Endothelial cell of umbilical vein (primary cell): ENCODE data around the gene ARF4. TPM values are rescaled to one million over a fixed set of nuclear protein-coding genes. Genes with fewer than 3 reads are reported as not detected.

ENCODE experiments used
- BruUV-seq: library from RNA; stranded (reverse); fragments of 400-500 nt; replicated peaks from 2 replicates; lab custom pipeline; 2021; lab: Mats Ljungman, UMichigan
- CTCF ChIA-PET: fragments of 300-600, 350-600 bp; sonication (Branson Sonifier 250); formaldehyde crosslinking; loops from one replicate; lab custom pipeline; 2021; ENCODE audit warnings: antibody characterized with exemption, inconsistent platforms; lab: Charles Lee
- POLR2A ChIA-PET: fragments of 300-600, 350-600 bp; sonication (Branson Sonifier 250); formaldehyde crosslinking; loops from one replicate; lab custom pipeline; 2021; ENCODE audit warnings: antibody characterized with exemption, inconsistent platforms; lab: Charles Lee
- DNase-seq: peaks from one replicate; pipeline ENCODE4 v3.0.0-alpha.2; 2011; ENCODE audit warnings: low read depth, low spot score
- FAIRE-seq: peaks from 2 replicates; lab custom pipeline; 2011; peaks lifted over from hg19 to GRCh38; lab: Jason Lieb, UNC
- H2AFZ ChIP-seq: 2 replicates; pipeline ENCODE4 v1.6.0; 2012; ENCODE audit warnings: low read depth, low read length, control low read depth, inconsistent platforms
- H3K27ac ChIP-seq: 2 replicates; pipeline ENCODE4 v1.5.1; 2011; ENCODE audit warnings: low read depth, mild to moderate bottlenecking, control low read depth, low read length, moderate library complexity; ENCODE audit not compliant: insufficient read depth
- H3K27me3 ChIP-seq, 2 experiments: 2 replicates each; pipeline versions ENCODE4 v1.6.0 to v1.6.1; 2011; ENCODE audit warnings: low read length in 2 of 2, mixed read lengths in 1 of 2; ENCODE audit not compliant: control insufficient read depth in 2 of 2, insufficient read depth in 2 of 2
- H3K36me3 ChIP-seq, 2 experiments: 2 replicates in 1 of 2; 3 replicates in 1 of 2; pipeline ENCODE4 v1.5.1; 2011; ENCODE audit warnings: low read length in 2 of 2, mild to moderate bottlenecking in 1 of 2, moderate library complexity in 1 of 2; ENCODE audit not compliant: control insufficient read depth in 2 of 2, insufficient read depth in 2 of 2; ENCODE audit errors: extremely low read depth in 1 of 2
- H3K4me1 ChIP-seq: 3 replicates; pipeline ENCODE4 v1.5.1; 2011; ENCODE audit warnings: mild to moderate bottlenecking, low read length; ENCODE audit not compliant: control insufficient read depth, insufficient read depth; ENCODE audit errors: extremely low read depth
- H3K4me2 ChIP-seq: 2 replicates; pipeline ENCODE4 v1.6.1; 2011; ENCODE audit warnings: low read length, control low read depth, mixed read lengths; ENCODE audit not compliant: insufficient read depth
- H3K4me3 ChIP-seq, 3 experiments: fragments of 200-600 bp in 1 of 3; sonication (generic), shearing (Covaris generic) in 1 of 3; replicated peaks in 1 of 3; 2 replicates each; pipeline ENCODE4 v1.5.1; 2011 to 2016; ENCODE audit warnings: control low read depth in 3 of 3, low read length in 3 of 3, mild to moderate bottlenecking in 2 of 3, inconsistent platforms in 1 of 3, low read depth in 1 of 3, moderate library complexity in 1 of 3; ENCODE audit not compliant: insufficient read depth in 1 of 3
- H3K79me2 ChIP-seq: 2 replicates; pipeline ENCODE4 v1.6.0; 2012; ENCODE audit warnings: low read length, inconsistent platforms; ENCODE audit not compliant: control insufficient read depth, insufficient read depth
- H3K9ac ChIP-seq: replicated peaks from 2 replicates; pipeline ENCODE3; 2011; ENCODE audit warnings: low read length, control low read depth; ENCODE audit not compliant: insufficient read depth; ENCODE audit errors: extremely low read depth
- H3K9me1 ChIP-seq: replicated peaks from 3 replicates; pipeline ENCODE4 v1.6.0; 2011; ENCODE audit warnings: mild to moderate bottlenecking, low read length; ENCODE audit not compliant: control insufficient read depth, insufficient read depth; ENCODE audit errors: extremely low read depth
- H3K9me3 ChIP-seq: replicated peaks from 2 replicates; pipeline ENCODE4 v1.5.1; 2012; ENCODE audit warnings: low read length, inconsistent platforms; ENCODE audit not compliant: control insufficient read depth, insufficient read depth
- H4K20me1 ChIP-seq: replicated peaks from 2 replicates; pipeline ENCODE3; 2011; ENCODE audit warnings: mild to moderate bottlenecking, low read length; ENCODE audit not compliant: control insufficient read depth, insufficient read depth; ENCODE audit errors: extremely low read depth
- EZH2 ChIP-seq: IDR thresholded peaks from 2 replicates; pipeline ENCODE4 v1.6.1; 2012; ENCODE audit warnings: borderline replicate concordance, low read depth, mild to moderate bottlenecking, moderate library complexity, low read length, inconsistent platforms; ENCODE audit not compliant: severe bottlenecking
- FOS ChIP-seq: IDR thresholded peaks from 2 replicates; pipeline ENCODE4 v1.6.1; 2011; ENCODE audit warnings: mild to moderate bottlenecking, low read length, moderate library complexity, borderline replicate concordance; ENCODE audit not compliant: insufficient read depth
- GATA2 ChIP-seq: IDR thresholded peaks from 2 replicates; pipeline ENCODE4 v1.7.0; 2011; ENCODE audit warnings: low read depth, mild to moderate bottlenecking, moderate library complexity, mixed read lengths, low read length; ENCODE audit not compliant: insufficient read length, insufficient read depth
- JUN ChIP-seq: IDR thresholded peaks from 2 replicates; pipeline ENCODE4 v1.6.1; 2011; ENCODE audit warnings: borderline replicate concordance, low read depth; ENCODE audit not compliant: insufficient read length, insufficient read depth
- MYC ChIP-seq: IDR thresholded peaks from one replicate; pipeline ENCODE4 v1.6.1; 2011; ENCODE audit warnings: mild to moderate bottlenecking, low read depth, low read length
- POLR2A ChIP-seq: IDR thresholded peaks from 2 replicates; pipeline ENCODE4 v1.6.1; 2012; ENCODE audit warnings: low read depth, mild to moderate bottlenecking, control low read depth, low read length
- POLR2AphosphoS5 ChIP-seq: IDR thresholded peaks from 2 replicates; pipeline ENCODE4 v1.6.1; 2012; ENCODE audit warnings: low read depth, mild to moderate bottlenecking, control low read depth, low read length, moderate library complexity; ENCODE audit not compliant: insufficient read depth
- dilution Hi-C: fragments of 300-500 bp; cut with MboI; formaldehyde crosslinking; loops from one replicate; pipeline ENCODE4 v1.15.0; 2019; ENCODE audit warnings: low sequenced_read_pairs; ENCODE audit not compliant: extremely low pct_ligation_motif_present
- intact Hi-C: fragments of 100-400 bp; cut with micrococcal nuclease; formaldehyde crosslinking; loops from one replicate; pipeline ENCODE4 v1.10.0; 2022
- polyA plus RNA-seq, 4 experiments: library from polyadenylated mRNA; depleted of rRNA in 3 of 4; stranded (reverse) in 3 of 4; unstranded in 1 of 4; fragments of >200 nt; gene quantifications; 2 replicates each; pipeline versions ENCODE4 v1.2.1 to v1.2.3, GENCODE V29; 2011 to 2012; ENCODE audit warnings: missing spikeins in 1 of 4
- total RNA-seq: library from RNA; stranded (reverse); gene quantifications from 2 replicates; pipeline ENCODE4 v1.2.3, GENCODE V29; 2021
- TF ChIP-seq, protein P1 (sequence below): IDR thresholded peaks from 2 replicates; pipeline ENCODE4 v1.6.1; 2011; ENCODE audit not compliant: insufficient read depth, insufficient read length
- TF ChIP-seq, protein P2 (sequence below), 2 donors: IDR thresholded peaks; 1 replicate in 1 of 2; 2 replicates in 1 of 2; pipeline ENCODE4 v1.5.1; 2011; ENCODE audit warnings: low read length in 2 of 2, mild to moderate bottlenecking in 2 of 2, moderate library complexity in 2 of 2, control low read depth in 1 of 2, inconsistent platforms in 1 of 2, low read depth in 1 of 2; ENCODE audit not compliant: insufficient read depth in 1 of 2; ENCODE audit errors: extremely low read depth in 1 of 2

The ARF4 gene
- total and polyA plus RNA-seq, 2 donors (not counting 3 experiments of a cell fraction or from before 2014, with no cell fraction given): 239 to 249 TPM

DNA sequence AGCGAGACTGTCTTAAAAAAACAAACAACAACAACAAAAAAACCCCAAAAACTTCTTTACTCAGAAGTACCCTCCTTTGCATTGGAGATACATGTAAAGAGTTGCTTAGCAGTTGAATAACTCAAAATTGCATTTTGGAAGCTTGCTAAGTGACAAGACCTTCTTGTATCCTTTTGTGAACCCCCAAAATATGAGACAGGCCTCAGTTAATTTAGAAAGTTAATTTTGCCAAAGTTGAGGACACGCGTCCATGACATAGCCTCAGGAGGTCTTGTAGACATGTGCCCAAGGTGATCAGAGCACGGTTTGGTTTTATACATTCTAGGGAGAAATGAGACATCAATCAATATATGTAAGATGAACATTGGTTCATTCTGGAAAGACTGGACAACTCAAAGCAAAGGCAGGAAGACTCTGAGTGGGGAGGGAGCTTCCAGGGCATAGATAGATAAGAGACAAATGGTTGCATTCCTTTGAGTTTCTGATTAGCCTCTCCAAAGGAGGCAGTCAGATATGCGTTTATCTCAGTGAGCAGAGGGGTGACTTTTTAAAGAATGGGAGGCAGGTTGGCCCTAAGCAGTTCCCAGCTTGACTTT is 1.7 kb upstream of the ARF4 start:
- Histone ChIP-seq H3K4me2 (peak overlapping the region; percentile 88), H3K9me1 (no peaks in the 10 kb centered on the region), H4K20me1 (peaks cover 13% of the 10 kb centered on the region), H3K36me3 (no peaks in the 10 kb centered on the region), H3K4me3 (peak overlapping the region in 2 of 3 experiments; percentile 57 to 87), H2AFZ (peak overlapping the region; percentile 2), H3K27me3 (no peaks in the 10 kb centered on the region), H3K9me3 (no peaks in the 10 kb centered on the region), H3K4me1 (peaks cover 25% of the 10 kb centered on the region), H3K79me2 (peaks cover 32% of the 10 kb centered on the region), H3K9ac (peak overlapping the region; percentile 97), H3K27ac (peak overlapping the region; percentile 99)
- dilution Hi-C loops (no loop called here), intact Hi-C loops (loop anchor here (5.0 kb wide), 2 partner anchors 33 to 372 kb away; partner anchors contain the start of gene APPL1)
- FAIRE-seq (no peak), DNase-seq (no peak)
- BruUV-seq: no TSS peak
- TF ChIP-seq, protein P1, sequence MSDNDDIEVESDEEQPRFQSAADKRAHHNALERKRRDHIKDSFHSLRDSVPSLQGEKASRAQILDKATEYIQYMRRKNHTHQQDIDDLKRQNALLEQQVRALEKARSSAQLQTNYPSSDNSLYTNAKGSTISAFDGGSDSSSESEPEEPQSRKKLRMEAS: no peak
- TF ChIP-seq POLR2AphosphoS5 (no peak), GATA2 (no peak), MYC (no peak), FOS (no peak), JUN (no peak), POLR2A (no peak), EZH2 (no peak)
- TF ChIP-seq, protein P2, sequence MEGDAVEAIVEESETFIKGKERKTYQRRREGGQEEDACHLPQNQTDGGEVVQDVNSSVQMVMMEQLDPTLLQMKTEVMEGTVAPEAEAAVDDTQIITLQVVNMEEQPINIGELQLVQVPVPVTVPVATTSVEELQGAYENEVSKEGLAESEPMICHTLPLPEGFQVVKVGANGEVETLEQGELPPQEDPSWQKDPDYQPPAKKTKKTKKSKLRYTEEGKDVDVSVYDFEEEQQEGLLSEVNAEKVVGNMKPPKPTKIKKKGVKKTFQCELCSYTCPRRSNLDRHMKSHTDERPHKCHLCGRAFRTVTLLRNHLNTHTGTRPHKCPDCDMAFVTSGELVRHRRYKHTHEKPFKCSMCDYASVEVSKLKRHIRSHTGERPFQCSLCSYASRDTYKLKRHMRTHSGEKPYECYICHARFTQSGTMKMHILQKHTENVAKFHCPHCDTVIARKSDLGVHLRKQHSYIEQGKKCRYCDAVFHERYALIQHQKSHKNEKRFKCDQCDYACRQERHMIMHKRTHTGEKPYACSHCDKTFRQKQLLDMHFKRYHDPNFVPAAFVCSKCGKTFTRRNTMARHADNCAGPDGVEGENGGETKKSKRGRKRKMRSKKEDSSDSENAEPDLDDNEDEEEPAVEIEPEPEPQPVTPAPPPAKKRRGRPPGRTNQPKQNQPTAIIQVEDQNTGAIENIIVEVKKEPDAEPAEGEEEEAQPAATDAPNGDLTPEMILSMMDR (IDR thresholded peaks at IDR 0.05; ENCODE audit: extremely low read depth in 1 of 2, insufficient read depth in 1 of 2, low read depth in 1 of 2, low read length in 2 of 2): no peak
- POLR2A ChIA-PET: no interaction called here
- CTCF ChIA-PET: interaction anchor here (0.8 to 4.5 kb wide), 6 partner anchors 18 to 254 kb away, joined by 3 to 27 read pairs (median 4); no protein-coding TSS in a partner anchor
